Renal cortical epithelial cell (primary cell): ENCODE measurements around the gene CEP192. TPM values are rescaled to one million over a fixed set of nuclear protein-coding genes. Genes with fewer than 3 reads are reported as not detected.

Experiments used
- DNase-seq: peaks from one replicate; pipeline ENCODE4 v3.0.0-alpha.2; 2011; ENCODE audit warnings: low read depth
- total RNA-seq: library from RNA; depleted of rRNA; stranded (reverse); fragments of >200 nt; gene quantifications from 2 replicates; pipeline ENCODE4 v1.2.3, GENCODE V29; 2014

Gene CEP192
- total RNA-seq, 1 donor from 2014 or later, result 35.1 TPM

GRCh38 chr18:13145636-13146190 is 154.6 kb downstream of the CEP192 start:
- DNase-seq, result no peak

- DNase-seq, result peak; percentile 6
These were observed 156.0 kb downstream of the CEP192 start for GRCh38 chr18:13147130-13147529.

- DNase-seq, result no peak
These were observed 160.5 kb downstream of the CEP192 start for GRCh38 chr18:13151656-13152055.

- DNase-seq, result no peak
These were observed 167.3 kb downstream of the CEP192 start for GRCh38 chr18:13158428-13158827.

GRCh38 chr18:13159579-13159978 is 168.4 kb downstream of the CEP192 start:
- peak; percentile 63 for DNase-seq

GRCh38 chr18:13161276-13161899 is 170.2 kb downstream of the CEP192 start:
- no peak for DNase-seq

- peak; percentile 7 for DNase-seq
These were observed 172.2 kb downstream of the CEP192 start for GRCh38 chr18:13163167-13163927.

- no peak for DNase-seq
These were observed 173.2 kb downstream of the CEP192 start for GRCh38 chr18:13164406-13164805.

GRCh38 chr18:13165636-13166423 is 174.7 kb downstream of the CEP192 start:
- no peak for DNase-seq

- DNase-seq, result no peak
These were observed 182.5 kb downstream of the CEP192 start for GRCh38 chr18:13173578-13174145.

Other genes with a start within 250 kb of the CEP192 start
- 32.0 and 51.6 TPM in 2 replicates for gene PTPN2, start 107.1 kb upstream of the CEP192 start, total RNA-seq
- gene SEH1L, start 43.4 kb upstream of the CEP192 start, total RNA-seq, result 66.8 and 101 TPM in 2 replicates
- 0.87 and 4.3 TPM in 2 replicates for gene LDLRAD4, start 227.4 kb downstream of the CEP192 start, total RNA-seq